Mesenchymal stem cell (in vitro differentiated cells and primary cell): ENCODE data around the gene CMSS1.

Experiments used
- DNase-seq: peaks from one replicate; pipeline ENCODE4 v3.0.0-alpha.2; 2013
- H2AFZ ChIP-seq: one replicate; pipeline ENCODE4 v1.6.1; 2013; ENCODE audit warnings: low read depth, mild to moderate bottlenecking, control low read depth, inconsistent platforms, low read length, moderate library complexity
- H2AK5ac ChIP-seq: 2 replicates; pipeline ENCODE4 v1.6.1; 2013; ENCODE audit warnings: low read length, moderate library complexity, mild to moderate bottlenecking, inconsistent platforms; ENCODE audit not compliant: severe bottlenecking
- H2BK120ac ChIP-seq: one replicate; pipeline ENCODE4 v1.6.1; 2013; ENCODE audit warnings: low read depth, mild to moderate bottlenecking, inconsistent platforms, low read length, moderate library complexity
- H2BK12ac ChIP-seq, 2 experiments: one replicate each; pipeline ENCODE4 v1.6.1; 2013; ENCODE audit warnings: inconsistent platforms in 2 of 2, low read length in 2 of 2, mild to moderate bottlenecking in 2 of 2, moderate library complexity in 2 of 2, control low read depth in 1 of 2
- H2BK15ac ChIP-seq: one replicate; pipeline ENCODE4 v1.6.1; 2013; ENCODE audit warnings: mild to moderate bottlenecking, low read depth, inconsistent platforms; ENCODE audit not compliant: poor library complexity, severe bottlenecking
- H2BK5ac ChIP-seq: 2 replicates; pipeline ENCODE4 v1.6.1; 2013; ENCODE audit warnings: low read depth, mild to moderate bottlenecking, low read length, control low read depth, inconsistent platforms; ENCODE audit not compliant: poor library complexity, severe bottlenecking
- H3K14ac ChIP-seq, 2 experiments: one replicate each; pipeline ENCODE4 v1.6.1; 2013; ENCODE audit warnings: inconsistent platforms in 2 of 2, low read length in 2 of 2, control low read depth in 1 of 2, mild to moderate bottlenecking in 1 of 2, moderate library complexity in 1 of 2
- H3K18ac ChIP-seq, 2 experiments: one replicate each; pipeline ENCODE4 v1.6.1; 2013; ENCODE audit warnings: inconsistent platforms in 2 of 2, low read length in 2 of 2, control low read depth in 1 of 2, low read depth in 1 of 2, mild to moderate bottlenecking in 1 of 2
- H3K23ac ChIP-seq, 2 experiments: one replicate each; pipeline ENCODE4 v1.6.1; 2013; ENCODE audit warnings: inconsistent platforms in 2 of 2, low read length in 2 of 2, mild to moderate bottlenecking in 2 of 2, moderate library complexity in 2 of 2, control low read depth in 1 of 2
- H3K27ac ChIP-seq: 2 replicates; pipeline ENCODE4 v1.5.1; 2013; ENCODE audit warnings: mild to moderate bottlenecking, moderate library complexity, low read length, control low read depth, inconsistent platforms; ENCODE audit not compliant: poor library complexity, severe bottlenecking
- H3K27me3 ChIP-seq, 2 experiments: 2 replicates each; pipeline versions ENCODE4 v1.6.1 to v1.7.0; 2013; ENCODE audit warnings: low read length in 2 of 2, mild to moderate bottlenecking in 2 of 2, moderate library complexity in 2 of 2, control low read depth in 1 of 2, inconsistent platforms in 1 of 2; ENCODE audit not compliant: control insufficient read depth in 1 of 2, insufficient read depth in 1 of 2
- H3K36me3 ChIP-seq, 2 experiments: 2 replicates each; pipeline versions ENCODE4 v1.6.1 to v1.7.0; 2013; ENCODE audit warnings: low read length in 2 of 2, control low read depth in 1 of 2, inconsistent platforms in 1 of 2, low read depth in 1 of 2, mild to moderate bottlenecking in 1 of 2; ENCODE audit not compliant: insufficient read depth in 2 of 2, control insufficient read depth in 1 of 2
- H3K4ac ChIP-seq, 2 experiments: one replicate each; pipeline ENCODE4 v1.6.1; 2013; ENCODE audit warnings: inconsistent platforms in 2 of 2, low read length in 2 of 2, mild to moderate bottlenecking in 2 of 2, moderate library complexity in 2 of 2, control low read depth in 1 of 2, low read depth in 1 of 2
- H3K4me1 ChIP-seq: 2 replicates; pipeline ENCODE4 v1.6.1; 2013; ENCODE audit warnings: low read depth, low read length, control low read depth; ENCODE audit not compliant: control insufficient read depth, insufficient read depth
- H3K4me2 ChIP-seq: 2 replicates; pipeline ENCODE4 v1.6.1; 2013; ENCODE audit warnings: low read length, mild to moderate bottlenecking, inconsistent platforms; ENCODE audit not compliant: poor library complexity, severe bottlenecking
- H3K4me3 ChIP-seq, 2 experiments: 2 replicates each; pipeline versions ENCODE4 v1.5.1 to v1.7.0; 2013; ENCODE audit warnings: low read length in 2 of 2, mild to moderate bottlenecking in 2 of 2, control low read depth in 1 of 2, low read depth in 1 of 2; ENCODE audit not compliant: insufficient read depth in 1 of 2
- H3K79me1 ChIP-seq: replicated peaks from 2 replicates; pipeline ENCODE4 v1.6.1; 2013; ENCODE audit warnings: mild to moderate bottlenecking, control low read depth, low read length, inconsistent platforms; ENCODE audit not compliant: poor library complexity, severe bottlenecking
- H3K9ac ChIP-seq: 2 replicates; pipeline ENCODE4 v1.7.0; 2013; ENCODE audit warnings: mild to moderate bottlenecking, low read length, moderate library complexity
- H3K9me3 ChIP-seq: 2 replicates; pipeline ENCODE4 v1.7.0; 2013; ENCODE audit warnings: mild to moderate bottlenecking, low read length; ENCODE audit not compliant: control insufficient read depth
- H4K8ac ChIP-seq: one replicate; pipeline ENCODE4 v1.6.1; 2013; ENCODE audit warnings: inconsistent platforms, mild to moderate bottlenecking, low read length, moderate library complexity
- H4K91ac ChIP-seq: one replicate; pipeline ENCODE4 v1.6.1; 2013; ENCODE audit warnings: mild to moderate bottlenecking, low read length, inconsistent platforms
- WGBS: methylation state at CpG from one replicate; pipeline ENCODE4 v1.1.7; 2013; ENCODE audit warnings: mixed read lengths; 5-methylcytosine and 5-hydroxymethylcytosine counted together

Gene CMSS1

DNA sequence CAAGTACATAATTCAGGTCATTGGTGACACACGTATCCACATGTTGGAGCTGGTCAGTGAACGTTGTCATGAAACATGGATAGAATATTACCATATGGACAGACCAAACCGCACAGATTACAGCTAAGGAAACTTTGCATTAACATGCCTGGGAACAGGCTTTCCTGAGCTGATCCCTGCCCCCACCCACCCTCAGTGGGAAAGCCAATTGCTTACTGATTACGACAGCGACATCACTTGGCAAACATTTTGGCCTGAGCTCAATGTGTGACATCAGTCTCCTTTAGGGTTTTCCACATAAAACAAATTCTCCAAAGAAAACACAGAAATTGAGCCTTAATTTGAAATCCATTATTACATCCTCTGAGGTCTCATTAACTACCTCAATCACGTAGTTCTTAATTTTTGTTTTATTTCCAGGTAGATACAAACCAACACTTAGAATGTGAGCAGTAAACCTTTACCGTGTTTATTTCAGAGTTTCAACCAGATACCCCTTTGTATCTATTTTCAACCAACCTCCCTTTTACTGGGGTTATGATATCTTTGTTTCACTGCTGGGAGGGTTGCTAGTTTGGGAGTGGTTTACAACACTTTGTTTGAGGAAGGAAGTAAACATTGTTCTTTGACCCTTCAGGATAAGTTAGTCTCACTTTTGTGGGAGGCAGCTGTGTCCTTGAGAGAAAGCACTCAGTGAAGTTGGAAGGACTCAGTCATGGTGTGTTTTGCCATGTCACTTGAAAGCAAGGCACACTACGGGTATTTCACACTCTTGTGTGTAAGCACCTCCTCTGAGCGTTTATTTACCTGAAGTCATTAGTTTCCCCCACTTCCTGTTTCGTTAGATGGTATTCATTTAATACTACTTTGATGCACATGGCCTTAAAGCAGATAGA lies 103.1 kb downstream of the CMSS1 start:
- WGBS: 66% methylated on average over 9 of the region's 10 CpGs
- no peak overlapping the region for H2BK120ac ChIP-seq
- H3K4ac ChIP-seq: no peak overlapping the region
- H3K23ac ChIP-seq: no peak overlapping the region
- no peaks in the 10 kb centered on the region for H3K36me3 ChIP-seq
- peak overlapping the region in 1 of 2 experiments; percentile 1 for H3K18ac ChIP-seq
- no peak overlapping the region for H4K8ac ChIP-seq
- peak overlapping the region; percentile 25 for H3K9ac ChIP-seq
- H3K4me3 ChIP-seq: no peak overlapping the region
- peak overlapping the region; percentile 13 for H2AK5ac ChIP-seq
- H3K27me3 ChIP-seq: no peaks in the 10 kb centered on the region
- H3K27ac ChIP-seq: no peak overlapping the region
- DNase-seq: peak; percentile 60
- peak overlapping the region; percentile 5 for H4K91ac ChIP-seq
- H2BK12ac ChIP-seq: peak overlapping the region in 1 of 2 experiments; percentile 79
- no peak overlapping the region for H3K14ac ChIP-seq
- H2BK5ac ChIP-seq: no peak overlapping the region
- peak overlapping the region; percentile 66 for H2AFZ ChIP-seq
- H2BK15ac ChIP-seq: no peak overlapping the region
- no peaks in the 10 kb centered on the region for H3K4me1 ChIP-seq
- no peaks in the 10 kb centered on the region for H3K9me3 ChIP-seq
- no peaks in the 10 kb centered on the region for H3K79me1 ChIP-seq
- H3K4me2 ChIP-seq: no peak overlapping the region

DNA sequence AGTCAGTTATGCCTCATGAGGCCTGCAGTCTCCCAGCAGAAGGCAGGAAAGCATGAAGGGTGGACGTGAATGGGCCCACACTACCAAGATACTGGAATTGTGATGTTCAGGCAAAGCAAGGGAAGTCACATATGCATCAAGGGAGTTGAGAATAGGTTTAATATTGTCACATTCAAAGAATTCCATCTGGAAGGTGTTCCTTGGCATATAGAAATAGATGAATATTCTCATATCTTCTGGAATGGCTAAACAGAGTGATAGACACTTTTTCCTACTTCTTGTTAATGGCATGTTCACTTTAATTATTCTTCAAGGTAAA lies 103.7 kb downstream of the CMSS1 start:
- no peak overlapping the region for H3K4me3 ChIP-seq
- no peaks in the 10 kb centered on the region for H3K27me3 ChIP-seq
- peak overlapping the region; percentile 13 for H2AK5ac ChIP-seq
- peak overlapping the region; percentile 5 for H4K91ac ChIP-seq
- no peak overlapping the region for H2BK5ac ChIP-seq
- H3K36me3 ChIP-seq: no peaks in the 10 kb centered on the region
- no peak for DNase-seq
- H2BK120ac ChIP-seq: no peak overlapping the region
- H4K8ac ChIP-seq: no peak overlapping the region
- H2AFZ ChIP-seq: peak overlapping the region; percentile 66
- no peak overlapping the region for H3K4me2 ChIP-seq
- H3K4me1 ChIP-seq: no peaks in the 10 kb centered on the region
- no peaks in the 10 kb centered on the region for H3K9me3 ChIP-seq
- no peak overlapping the region for H3K9ac ChIP-seq
- no peaks in the 10 kb centered on the region for H3K79me1 ChIP-seq
- H3K14ac ChIP-seq: no peak overlapping the region
- H2BK15ac ChIP-seq: no peak overlapping the region
- peak overlapping the region in 1 of 2 experiments; percentile 1 for H3K18ac ChIP-seq
- 79% methylated on average over 1 of the region's 1 CpG for WGBS
- peak overlapping the region in 1 of 2 experiments; percentile 79 for H2BK12ac ChIP-seq
- no peak overlapping the region for H3K23ac ChIP-seq
- no peak overlapping the region for H3K4ac ChIP-seq
- H3K27ac ChIP-seq: no peak overlapping the region

DNA sequence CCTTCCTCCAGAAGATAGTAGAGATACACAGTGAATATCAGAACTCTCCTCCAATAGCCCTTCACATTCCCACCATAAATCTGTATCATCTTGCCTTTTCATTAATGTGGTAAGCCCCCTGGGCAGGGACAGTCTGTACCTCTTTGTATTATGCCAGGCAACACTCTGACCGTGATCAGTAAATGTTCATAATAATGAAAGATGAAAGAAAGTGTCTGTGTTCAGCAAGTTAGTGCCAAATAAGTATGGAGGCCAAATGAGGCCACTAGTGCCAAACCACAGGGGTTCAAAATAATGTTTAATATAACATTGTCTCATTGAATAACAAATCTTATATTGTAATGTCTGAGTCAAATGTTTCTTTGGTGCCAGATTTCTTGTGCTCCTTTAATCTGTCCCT lies 104.3 kb downstream of the CMSS1 start:
- Histone ChIP-seq H3K14ac (no peak overlapping the region), H4K91ac (no peak overlapping the region), H4K8ac (no peak overlapping the region), H3K23ac (no peak overlapping the region), H3K27ac (no peak overlapping the region), H3K36me3 (no peaks in the 10 kb centered on the region), H2BK120ac (no peak overlapping the region), H3K4me3 (no peak overlapping the region), H3K9me3 (no peaks in the 10 kb centered on the region), H3K4me1 (no peaks in the 10 kb centered on the region), H3K4me2 (no peak overlapping the region), H3K9ac (no peak overlapping the region), H2BK5ac (no peak overlapping the region), H3K18ac (no peak overlapping the region), H3K27me3 (no peaks in the 10 kb centered on the region), H2AFZ (no peak overlapping the region), H2BK15ac (no peak overlapping the region), H3K79me1 (peaks cover 2% of the 10 kb centered on the region), H3K4ac (no peak overlapping the region), H2BK12ac (no peak overlapping the region), H2AK5ac (no peak overlapping the region)
- DNase-seq: no peak
- 94% methylated on average over 1 of the region's 1 CpG for WGBS

DNA sequence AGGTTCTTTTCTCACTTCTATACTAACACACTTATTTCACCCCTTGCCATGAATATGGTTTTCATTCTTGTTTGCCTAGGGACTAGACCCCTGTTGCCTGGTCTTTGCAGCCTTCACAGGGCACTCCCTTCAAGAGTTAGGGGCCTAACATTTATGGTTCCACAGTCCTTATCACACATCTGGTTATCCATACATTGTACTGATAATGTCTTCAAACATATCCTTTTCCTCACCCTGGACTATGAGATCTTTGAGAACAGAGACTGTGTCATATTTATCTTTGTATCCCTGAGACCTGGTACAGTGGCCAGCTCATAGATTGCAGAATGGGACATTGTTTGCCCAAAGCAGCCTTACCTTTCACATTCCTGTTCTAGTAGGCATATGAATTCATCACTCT lies 106.2 kb downstream of the CMSS1 start:
- Histone ChIP-seq H4K8ac (no peak overlapping the region), H3K27ac (no peak overlapping the region), H2AFZ (no peak overlapping the region), H3K4me3 (no peak overlapping the region), H3K9ac (no peak overlapping the region), H3K27me3 (no peaks in the 10 kb centered on the region), H2BK5ac (no peak overlapping the region), H2BK15ac (no peak overlapping the region), H3K9me3 (no peaks in the 10 kb centered on the region), H3K23ac (no peak overlapping the region), H4K91ac (no peak overlapping the region), H2BK12ac (no peak overlapping the region), H3K79me1 (peaks cover 4% of the 10 kb centered on the region), H3K14ac (no peak overlapping the region), H3K4me1 (peaks cover 1% of the 10 kb centered on the region), H3K36me3 (no peaks in the 10 kb centered on the region), H3K4me2 (no peak overlapping the region), H3K4ac (no peak overlapping the region), H2BK120ac (no peak overlapping the region), H2AK5ac (no peak overlapping the region), H3K18ac (no peak overlapping the region)
- DNase-seq: no peak
